NCI-H748 treated with DMSO at 0.1 percent for 48 hours (cell line): Measurements from ENCODE around the gene EDN1.
"Not testable (repeated sequence)": the region's sequence is repeated elsewhere in the genome, so short reads cannot be mapped to it uniquely, and the experiment has no call there.

Experiments used
- DNase-seq: peaks from one replicate; lab custom pipeline; 2025; lab: John Stamatoyannopoulos, UW

The EDN1 gene

DNA sequence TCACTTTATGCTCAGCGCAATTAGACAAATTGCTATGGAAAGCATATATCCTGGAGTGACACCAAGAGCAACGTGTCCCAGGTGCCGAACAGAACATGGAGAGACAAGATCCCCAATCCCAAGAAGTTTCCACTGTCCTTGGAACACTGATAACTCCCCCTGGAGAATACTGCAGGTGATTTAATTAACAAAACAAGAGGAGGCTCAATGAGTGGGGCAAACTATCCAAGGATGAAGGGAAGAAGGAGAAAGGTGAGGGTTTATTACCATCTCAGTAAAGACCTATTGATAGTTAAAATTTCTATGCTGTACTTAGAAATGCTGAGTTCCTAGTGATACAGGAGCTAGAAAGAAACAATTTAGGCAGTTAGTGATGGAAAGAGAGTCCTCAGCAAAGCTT is 35.7 kb downstream of the EDN1 start:
- DNase-seq, result no peak

DNA sequence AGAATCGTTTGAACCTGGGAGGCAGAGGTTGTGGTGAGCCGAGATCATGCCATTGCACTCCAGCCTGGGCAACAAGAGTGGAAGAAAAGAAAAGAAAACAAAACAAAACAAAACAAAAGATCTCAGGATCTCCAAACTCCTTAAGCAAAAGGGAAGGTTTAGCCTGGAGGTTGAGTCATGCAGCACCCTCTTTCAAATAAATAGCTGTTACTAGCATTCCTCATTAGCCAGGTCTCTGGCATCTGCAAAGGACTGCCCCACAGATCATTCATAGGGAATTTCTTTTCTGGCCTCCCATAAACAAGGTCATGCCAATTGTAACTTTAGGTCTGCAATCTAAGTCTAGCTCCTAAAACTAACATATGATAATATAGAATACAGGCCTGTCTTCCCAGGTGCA is 37.2 kb downstream of the EDN1 start:
- DNase-seq, result no peak

GRCh38 chr6:12327988-12328387 is 37.8 kb downstream of the EDN1 start:
- DNase-seq, result no peak

- DNase-seq, result no peak
Measured at GRCh38 chr6:12328701-12329100, 38.5 kb downstream of the EDN1 start.

DNA sequence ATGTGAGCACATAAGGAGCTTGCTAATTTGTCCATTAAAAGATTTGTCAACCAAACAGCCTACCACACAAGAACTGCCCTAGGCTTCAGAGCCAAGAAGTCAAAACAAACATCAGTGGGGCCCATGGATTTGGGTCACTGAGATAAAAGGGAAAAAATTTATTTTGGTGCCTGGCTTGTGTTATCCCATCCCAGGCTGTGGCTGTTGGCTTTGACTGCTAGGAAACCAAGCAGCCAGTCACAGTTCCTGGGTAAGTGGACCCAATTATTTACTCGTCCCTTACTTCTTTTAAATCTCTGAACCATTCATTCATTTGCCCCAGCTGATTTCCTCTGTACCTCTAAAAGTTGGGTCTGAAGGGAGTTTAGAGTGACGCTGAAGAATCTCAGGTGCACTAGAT is 41.3 kb downstream of the EDN1 start:
- no peak for DNase-seq

- DNase-seq, result no peak
Measured at GRCh38 chr6:12331951-12332749, 42.0 kb downstream of the EDN1 start.

GRCh38 chr6:12332750-12333079 is 42.6 kb downstream of the EDN1 start:
- not testable (repeated sequence) for DNase-seq

DNA sequence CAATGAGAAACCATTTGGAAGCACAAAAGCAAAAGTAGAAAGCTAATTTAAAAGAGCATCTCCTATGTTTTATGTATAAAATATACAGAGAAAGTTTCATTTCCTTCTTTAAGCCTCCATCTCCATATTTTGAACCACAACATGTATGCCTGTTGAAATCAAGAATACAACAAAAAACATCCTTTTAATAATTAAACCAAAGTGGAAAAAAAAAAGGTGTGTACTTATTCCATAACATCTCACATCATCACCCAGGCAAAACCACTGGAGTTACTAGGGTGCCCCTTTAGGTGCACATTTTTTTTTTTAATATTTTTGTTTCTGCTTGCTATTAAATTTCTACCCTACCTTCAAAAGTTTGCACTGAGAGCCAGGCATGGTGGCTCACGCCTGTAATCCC is 43.0 kb downstream of the EDN1 start:
- no peak for DNase-seq

- no peak for DNase-seq
Measured at GRCh38 chr6:12334526-12335130, 44.5 kb downstream of the EDN1 start.

GRCh38 chr6:12335131-12335527 is 45.0 kb downstream of the EDN1 start:
- DNase-seq, result no peak

- DNase-seq, result no peak
Measured at GRCh38 chr6:12335717-12336116, 45.6 kb downstream of the EDN1 start.

- no peak for DNase-seq
Measured at GRCh38 chr6:12336121-12336971, 46.2 kb downstream of the EDN1 start.

DNA sequence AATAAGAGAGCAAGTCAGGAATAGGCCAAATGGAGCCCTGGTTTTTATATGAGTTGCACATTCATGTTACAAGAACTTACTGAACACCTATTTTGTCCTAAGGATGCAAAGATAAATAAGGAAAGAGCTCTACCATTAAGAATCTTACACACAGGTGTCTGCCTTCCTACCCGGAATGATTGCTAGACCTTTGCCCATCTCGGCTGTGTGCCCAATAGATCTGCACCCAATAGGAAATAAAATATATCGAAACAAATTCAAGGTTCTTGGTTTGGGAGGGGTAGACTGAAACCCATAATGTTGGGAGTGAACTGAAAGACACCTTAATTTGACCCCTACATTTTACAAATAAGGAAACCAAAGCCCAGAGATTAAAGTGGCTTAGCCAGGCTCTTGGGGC is 48.9 kb downstream of the EDN1 start:
- DNase-seq, result no peak

GRCh38 chr6:12339808-12340487 is 49.8 kb downstream of the EDN1 start:
- no peak for DNase-seq

GRCh38 chr6:12340488-12340818 is 50.3 kb downstream of the EDN1 start:
- no peak for DNase-seq

DNA sequence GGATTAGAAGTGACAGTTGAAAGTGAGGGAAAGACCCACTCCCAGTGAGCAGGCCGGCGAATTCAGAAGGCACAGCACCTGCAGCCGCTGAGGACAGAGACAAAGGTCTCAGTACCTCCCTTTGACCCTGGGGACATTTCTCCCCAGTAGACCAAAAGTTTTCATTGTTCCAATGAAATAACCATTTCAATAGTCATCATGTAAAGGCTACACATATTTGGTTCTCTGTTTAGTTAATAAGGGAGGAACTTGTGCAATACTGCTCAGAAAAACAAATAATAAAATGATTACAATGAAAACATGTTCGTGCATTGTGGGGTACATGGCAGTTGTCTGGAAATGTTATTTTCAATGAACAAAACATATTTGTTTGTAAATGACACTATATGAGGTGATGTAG is 52.5 kb downstream of the EDN1 start:
- no peak for DNase-seq

GRCh38 chr6:12343122-12343439 is 52.9 kb downstream of the EDN1 start:
- no peak for DNase-seq

GRCh38 chr6:12343440-12344162 is 53.4 kb downstream of the EDN1 start:
- DNase-seq, result no peak

DNA sequence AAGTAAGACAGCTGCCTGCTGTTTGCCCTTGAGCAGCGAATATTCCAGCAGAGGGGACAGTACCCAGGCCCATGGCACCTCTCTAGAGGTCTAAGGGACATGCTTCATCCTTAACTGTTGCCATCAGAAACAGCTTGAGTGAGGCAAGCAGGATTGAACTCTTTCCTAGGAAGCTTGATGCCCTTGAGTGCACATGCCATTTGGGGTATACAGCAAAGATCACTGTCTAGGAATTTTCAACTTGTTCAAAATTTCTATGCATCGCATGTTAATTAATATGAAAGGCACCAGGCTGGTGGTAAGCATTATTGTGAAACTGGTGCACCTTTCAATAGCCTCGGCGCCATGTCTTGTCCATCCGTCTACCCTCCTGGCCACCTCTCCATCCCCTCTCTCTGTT is 54.1 kb downstream of the EDN1 start:
- no peak for DNase-seq

DNA sequence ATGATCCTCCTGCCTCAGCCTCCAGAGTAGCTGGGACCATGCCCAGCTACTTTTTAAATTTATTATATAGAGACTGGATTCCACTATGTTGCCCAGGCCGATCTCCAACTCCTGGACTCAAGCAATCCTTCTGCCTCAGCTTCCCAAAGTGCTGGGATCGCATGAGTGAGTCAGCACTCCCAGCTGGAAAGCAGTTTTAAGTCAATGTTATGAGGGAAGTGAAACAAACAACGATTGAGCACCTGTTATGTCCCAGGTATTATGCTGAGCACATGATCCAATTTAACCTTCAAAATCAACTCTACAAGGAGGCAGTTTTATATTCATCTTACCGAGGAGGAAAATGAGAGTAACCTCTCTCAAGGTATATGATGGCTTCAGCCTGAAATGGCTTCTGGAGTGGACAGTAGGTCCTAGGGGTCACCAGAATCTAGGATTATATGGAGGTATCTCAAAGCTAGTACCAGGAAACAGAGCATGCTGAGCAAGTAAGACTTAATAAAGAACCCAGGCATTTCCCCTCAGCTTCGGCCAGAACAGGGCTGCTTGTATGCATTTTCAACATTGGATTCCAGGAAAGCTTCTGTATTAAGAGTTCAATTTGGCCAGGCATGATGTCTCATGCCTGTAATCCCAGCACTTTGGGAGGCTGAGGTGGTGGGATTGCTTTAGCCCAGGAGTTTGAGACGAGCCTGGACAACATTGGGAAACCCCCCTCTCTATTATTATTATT is 55.0 kb downstream of the EDN1 start:
- DNase-seq, result no peak

GRCh38 chr6:12345694-12346058 is 55.5 kb downstream of the EDN1 start:
- DNase-seq, result no peak
